ENCODE results near the gene ST3GAL5. TPM values are rescaled to one million over a fixed set of nuclear protein-coding genes. Genes with fewer than 3 reads are reported as not detected.
A peak's percentile ranks its signal among the peaks of the same experiment; 100 is the strongest.

The ST3GAL5 gene
- total RNA-seq, 1 donor from 2014 or later, result 9.9 TPM

DNA sequence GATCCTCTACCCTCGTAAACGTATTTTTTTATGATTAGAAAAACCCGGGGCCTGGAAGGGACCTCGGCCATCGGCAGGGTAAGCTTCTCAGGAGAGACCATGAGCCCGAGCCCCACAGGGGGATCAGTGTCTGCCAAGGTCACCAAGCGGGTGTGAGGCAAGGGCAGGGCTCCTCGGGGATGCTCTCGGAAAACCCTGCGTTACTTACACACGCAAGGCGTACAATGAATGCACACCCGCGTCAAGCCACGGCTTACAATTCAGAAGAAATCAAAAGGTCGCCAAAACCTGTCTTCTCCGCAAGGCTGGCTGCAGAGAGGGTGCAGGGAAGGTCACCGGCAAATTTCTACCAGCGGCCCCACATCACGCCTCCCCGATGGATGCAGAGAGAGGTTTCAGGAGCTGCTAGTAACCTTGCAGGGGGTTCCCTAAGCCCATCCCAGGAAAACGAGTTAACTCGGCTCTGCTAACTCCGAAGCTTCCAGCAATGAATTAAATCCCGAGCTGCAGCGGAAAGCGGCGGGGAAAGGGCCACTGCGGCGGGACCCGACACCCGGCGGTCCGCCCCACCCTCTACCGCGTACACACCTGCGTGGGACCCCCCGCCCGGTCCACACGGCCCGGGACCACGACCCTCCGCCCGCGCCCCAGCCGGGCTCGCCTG lies 638 bp downstream of the ST3GAL5 start:
- Histone ChIP-seq H3K27ac (no peak overlapping the region), H3F3A (ENCODE audit: low read depth) (peaks cover 17% of the 10 kb centered on the region), H3K79me2 (ENCODE audit: low read depth) (no peaks in the 10 kb centered on the region), H3K4me2 (peak overlapping the region; percentile 89), H3K9ac (no peak overlapping the region), H3K27me3 (peaks cover 33% of the 10 kb centered on the region), H3K4me1 (peaks cover 18% of the 10 kb centered on the region), H3K36me3 (no peaks in the 10 kb centered on the region), H3K4me3 (peak overlapping the region; percentile 94), H3K9me3 (ENCODE audit: low read depth) (no peaks in the 10 kb centered on the region), H2AFZ (replicated peaks) (peak overlapping the region; percentile 85), H4K20me1 (ENCODE audit: low read depth) (peaks cover 10% of the 10 kb centered on the region)
- Mint-ChIP-seq H3K4me3 (peak overlapping the region; percentile 87), H3K27me3 (ENCODE audit: insufficient read depth, low read depth) (peaks cover 11% of the 10 kb centered on the region), H3K4me1 (peaks cover 34% of the 10 kb centered on the region), H3K9me3 (peaks cover 3% of the 10 kb centered on the region), H3K27ac (no peak overlapping the region), H3K36me3 (peaks cover 2% of the 10 kb centered on the region)
- TF ChIP-seq EZH2 (IDR thresholded peaks at IDR 0.05) (peak; percentile 35), EZH2phosphoT487 (IDR thresholded peaks at IDR 0.05) (no peak)
- TF ChIP-seq, protein P1, sequence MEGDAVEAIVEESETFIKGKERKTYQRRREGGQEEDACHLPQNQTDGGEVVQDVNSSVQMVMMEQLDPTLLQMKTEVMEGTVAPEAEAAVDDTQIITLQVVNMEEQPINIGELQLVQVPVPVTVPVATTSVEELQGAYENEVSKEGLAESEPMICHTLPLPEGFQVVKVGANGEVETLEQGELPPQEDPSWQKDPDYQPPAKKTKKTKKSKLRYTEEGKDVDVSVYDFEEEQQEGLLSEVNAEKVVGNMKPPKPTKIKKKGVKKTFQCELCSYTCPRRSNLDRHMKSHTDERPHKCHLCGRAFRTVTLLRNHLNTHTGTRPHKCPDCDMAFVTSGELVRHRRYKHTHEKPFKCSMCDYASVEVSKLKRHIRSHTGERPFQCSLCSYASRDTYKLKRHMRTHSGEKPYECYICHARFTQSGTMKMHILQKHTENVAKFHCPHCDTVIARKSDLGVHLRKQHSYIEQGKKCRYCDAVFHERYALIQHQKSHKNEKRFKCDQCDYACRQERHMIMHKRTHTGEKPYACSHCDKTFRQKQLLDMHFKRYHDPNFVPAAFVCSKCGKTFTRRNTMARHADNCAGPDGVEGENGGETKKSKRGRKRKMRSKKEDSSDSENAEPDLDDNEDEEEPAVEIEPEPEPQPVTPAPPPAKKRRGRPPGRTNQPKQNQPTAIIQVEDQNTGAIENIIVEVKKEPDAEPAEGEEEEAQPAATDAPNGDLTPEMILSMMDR (IDR thresholded peaks at IDR 0.05), result no peak
- DNase-seq (ENCODE audit: low spot score), result peak; percentile 56

GRCh38 chr2:85887566-85888019 lies 1.2 kb downstream of the ST3GAL5 start:
- peaks cover 34% of the 10 kb centered on the region for H3K4me1 Mint-ChIP-seq
- H3K27me3 Mint-ChIP-seq (ENCODE audit: insufficient read depth, low read depth), result peaks cover 11% of the 10 kb centered on the region
- H3K36me3 Mint-ChIP-seq, result peaks cover 6% of the 10 kb centered on the region
- no peak overlapping the region for H3K27ac Mint-ChIP-seq
- H3K4me3 Mint-ChIP-seq, result peak overlapping the region; percentile 87
- H3F3A ChIP-seq (ENCODE audit: low read depth), result peaks cover 17% of the 10 kb centered on the region
- DNase-seq (ENCODE audit: low spot score), result peak; percentile 46
- H4K20me1 ChIP-seq (ENCODE audit: low read depth), result peaks cover 10% of the 10 kb centered on the region
- peaks cover 8% of the 10 kb centered on the region for H3K9me3 Mint-ChIP-seq
- peaks cover 18% of the 10 kb centered on the region for H3K4me1 ChIP-seq
- no peaks in the 10 kb centered on the region for H3K79me2 ChIP-seq (ENCODE audit: low read depth)
- TF ChIP-seq EZH2phosphoT487 (IDR thresholded peaks at IDR 0.05), result no peak
- TF ChIP-seq, protein P1 (IDR thresholded peaks at IDR 0.05), result no peak
- TF ChIP-seq EZH2 (IDR thresholded peaks at IDR 0.05), result no peak
- H3K4me2 ChIP-seq, result peak overlapping the region; percentile 89
- peaks cover 33% of the 10 kb centered on the region for H3K27me3 ChIP-seq
- no peaks in the 10 kb centered on the region for H3K36me3 ChIP-seq
- H3K9me3 ChIP-seq (ENCODE audit: low read depth), result no peaks in the 10 kb centered on the region
- H2AFZ ChIP-seq (replicated peaks), result no peak overlapping the region
- H3K4me3 ChIP-seq, result peak overlapping the region; percentile 94
- no peak overlapping the region for H3K9ac ChIP-seq
- H3K27ac ChIP-seq, result no peak overlapping the region

- Mint-ChIP-seq H3K4me1 (peaks cover 34% of the 10 kb centered on the region), H3K36me3 (peaks cover 6% of the 10 kb centered on the region), H3K4me3 (peak overlapping the region; percentile 31), H3K27ac (no peak overlapping the region), H3K9me3 (peaks cover 13% of the 10 kb centered on the region), H3K27me3 (ENCODE audit: insufficient read depth, low read depth) (peaks cover 11% of the 10 kb centered on the region)
- peaks cover 10% of the 10 kb centered on the region for H4K20me1 ChIP-seq (ENCODE audit: low read depth)
- no peaks in the 10 kb centered on the region for H3K9me3 ChIP-seq (ENCODE audit: low read depth)
- H3K27ac ChIP-seq, result no peak overlapping the region
- H3K4me3 ChIP-seq, result no peak overlapping the region
- H3K27me3 ChIP-seq, result peaks cover 33% of the 10 kb centered on the region
- H3K79me2 ChIP-seq (ENCODE audit: low read depth), result no peaks in the 10 kb centered on the region
- H3F3A ChIP-seq (ENCODE audit: low read depth), result peaks cover 17% of the 10 kb centered on the region
- H3K9ac ChIP-seq, result no peak overlapping the region
- DNase-seq (ENCODE audit: low spot score), result no peak
- no peak overlapping the region for H2AFZ ChIP-seq (replicated peaks)
- H3K4me1 ChIP-seq, result peaks cover 18% of the 10 kb centered on the region
- H3K4me2 ChIP-seq, result no peak overlapping the region
- no peaks in the 10 kb centered on the region for H3K36me3 ChIP-seq
- no peak for TF ChIP-seq EZH2phosphoT487 (IDR thresholded peaks at IDR 0.05)
- no peak for TF ChIP-seq EZH2 (IDR thresholded peaks at IDR 0.05)
- TF ChIP-seq, protein P1 (IDR thresholded peaks at IDR 0.05), result no peak
Measured at GRCh38 chr2:85886590-85886989, 2.2 kb downstream of the ST3GAL5 start.

All from neural progenitor cell (in vitro differentiated cells).